ENCODE data around the gene BBOF1. TPM values are rescaled to one million over a fixed set of nuclear protein-coding genes. Genes with fewer than 3 reads are reported as not detected.

Gene BBOF1
- total and polyA plus RNA-seq, 2 of the 4 experiments (the other 2 are of a cell fraction) = 1.6 TPM

- dilution Hi-C loops (cut with HindIII; ENCODE audit: low sequenced_read_pairs, unreplicated experiment) = no loop called here
- POLR2A ChIA-PET (ENCODE audit: unreplicated experiment) = no interaction called here
- H3K4me1 ChIP-seq (ENCODE audit: control insufficient read depth, insufficient read depth, low read length) = peaks cover 19% of the 10 kb centered on the region
Observed at GRCh38 chr14:74064883-74065282, 45.7 kb downstream of the BBOF1 start.

More at GRCh38 chr14:74064883-74065282, 45.7 kb downstream of the BBOF1 start:
- Histone ChIP-seq H2AK9ac (replicated peaks; ENCODE audit: low read depth, low read length, poor library complexity) (no peak overlapping the region), H4K5ac (ENCODE audit: low read depth, low read length) (peak overlapping the region; percentile 50; the same call in 1 of the 2 replicates), H2BK120ac (ENCODE audit: low read depth, low read length) (peak overlapping the region; percentile 35; the same call in 1 of the 2 replicates), H3K9me1 (ENCODE audit: insufficient read depth, low read length) (no peaks in the 10 kb centered on the region), H4K91ac (ENCODE audit: insufficient read depth, low read depth, low read length) (no peak overlapping the region), H3K27ac (ENCODE audit: insufficient read depth, low read length) (no peak overlapping the region), H2AK5ac (ENCODE audit: low read depth, low read length) (no peak overlapping the region; the same call in 1 of the 2 replicates), H3K36me3 (ENCODE audit: control insufficient read depth, insufficient read depth, low read length) (peaks cover 3% of the 10 kb centered on the region; the same call in 1 of the 2 replicates), H2BK15ac (ENCODE audit: low read depth, low read length) (no peak overlapping the region; the same call in 2 of the 3 replicates), H3K18ac (ENCODE audit: low read depth, low read length) (peak overlapping the region; percentile 80), H2BK20ac (ENCODE audit: low read depth, low read length) (no peak overlapping the region), H3K27me3 (ENCODE audit: control insufficient read depth, insufficient read depth, low read length) (no peaks in the 10 kb centered on the region), H3K79me1 (ENCODE audit: low read depth in 1 of 2, low read length in 2 of 2) (no peaks in the 10 kb centered on the region), H2BK5ac (ENCODE audit: low read depth, low read length, poor library complexity, severe bottlenecking) (no peak overlapping the region), H4K20me1 (ENCODE audit: insufficient read depth, low read length) (0 out of 2 replicates have a peak, but pooled peaks cover 4% of the 10 kb centered on the region), H3K9me3 (ENCODE audit: control insufficient read depth, insufficient read depth, low read length) (no peaks in the 10 kb centered on the region), H2AFZ (replicated peaks; ENCODE audit: low read length, poor library complexity) (no peak overlapping the region), H3K4me2 (ENCODE audit: low read depth, low read length) (peak overlapping the region; percentile 80; the same call in 1 of the 2 replicates), H3K14ac (replicated peaks; ENCODE audit: low read depth, low read length) (0 out of 2 replicates have a peak overlapping the region, but pooled peaks have one; percentile 11), H3K4ac (ENCODE audit: low read depth, low read length) (no peak overlapping the region), H3K56ac (ENCODE audit: extremely low read depth, insufficient read depth, low read length) (no peak overlapping the region), H3K9ac (ENCODE audit: low read depth, low read length) (no peak overlapping the region), H3K23ac (ENCODE audit: low read depth, low read length) (no peak overlapping the region), H4K8ac (ENCODE audit: low read depth in 2 of 2, low read length in 2 of 2) (no peak overlapping the region), H3K4me3 (ENCODE audit: insufficient read depth, low read depth, low read length) (no peak overlapping the region)
- ATAC-seq (ENCODE audit: low read depth) (no peak), DNase-seq (peak; percentile 11)
- TF ChIP-seq RCOR1 (IDR thresholded peaks at IDR 0.05; ENCODE audit: insufficient replicate concordance, low read length) (no peak), RFX5 (IDR thresholded peaks at IDR 0.05; ENCODE audit: low read depth, low read length) (no peak), USF2 (IDR thresholded peaks at IDR 0.05; ENCODE audit: low read depth, low read length) (no peak), SMC3 (IDR thresholded peaks at IDR 0.05; ENCODE audit: low read depth, low read length) (no peak), ELK1 (IDR thresholded peaks at IDR 0.05; ENCODE audit: borderline replicate concordance, low read depth, low read length) (no peak), FOS (IDR thresholded peaks at IDR 0.05; ENCODE audit: low read depth, low read length) (no peak), MAFK (IDR thresholded peaks at IDR 0.05; ENCODE audit: low read depth, low read length) (no peak), BHLHE40 (IDR thresholded peaks at IDR 0.05; ENCODE audit: low read depth, low read length) (no peak), POLR2A (IDR thresholded peaks at IDR 0.05; ENCODE audit: low read depth, low read length) (no peak), MXI1 (IDR thresholded peaks at IDR 0.05; ENCODE audit: borderline replicate concordance, low read depth, low read length) (no peak), CTCF (conservative IDR thresholded peaks at IDR 0.05; ENCODE audit: low read depth, low read length) (no peak)
- WGBS, 2 experiments (ENCODE audit: extremely low coverage in 2 of 2, insufficient read length in 1 of 2) = no CpG with 5 or more reads among the region's 3 CpGs
- in situ Hi-C loops (cut with MboI; ENCODE audit: low sequenced_read_pairs) (no loop called here), intact Hi-C loops (cut with micrococcal nuclease) (no loop called here)
- BruUV-seq (replicated peaks) = no TSS peak
- CTCF ChIA-PET = no interaction called here
